DND-41 (cell line): ENCODE data around the gene DKK2.

ENCODE experiments used
- CTCF ChIP-seq: IDR thresholded peaks from 2 replicates; pipeline ENCODE4 v1.5.1; 2012; ENCODE audit warnings: borderline replicate concordance, low read length, moderate library complexity, mild to moderate bottlenecking; ENCODE audit not compliant: poor library complexity, severe bottlenecking; ENCODE audit errors: extremely low read depth
- EZH2 ChIP-seq: IDR thresholded peaks from 3 replicates; pipeline ENCODE4 v1.6.1; 2012; ENCODE audit warnings: borderline replicate concordance, low read depth, mild to moderate bottlenecking, moderate library complexity, low read length, inconsistent platforms; ENCODE audit not compliant: severe bottlenecking

GRCh38 chr4:107018344-107018735, 17.8 kb downstream of the DKK2 start:
- no peak for TF ChIP-seq EZH2
- TF ChIP-seq CTCF = no peak
